Mucosa of rectum (tissue), 2 donors: Measurements from ENCODE around the gene IL1A.
"Not testable (repeated sequence)": the region's sequence is repeated elsewhere in the genome, so short reads cannot be mapped to it uniquely, and the experiment has no call there.

Experiments used
- H3K27ac ChIP-seq, 2 donors: one replicate each; pipeline ENCODE4 v1.7.0; 2013; ENCODE audit warnings: inconsistent platforms in 2 of 2, low read depth in 2 of 2, low read length in 2 of 2
- H3K27me3 ChIP-seq, 2 donors: one replicate each; pipeline ENCODE4 v1.7.0; 2013; ENCODE audit warnings: low read length in 2 of 2; ENCODE audit not compliant: control insufficient read depth in 2 of 2, insufficient read depth in 2 of 2
- H3K36me3 ChIP-seq, 2 donors: one replicate each; pipeline ENCODE4 v1.7.0; 2013; ENCODE audit warnings: low read length in 2 of 2; ENCODE audit not compliant: control insufficient read depth in 2 of 2, insufficient read depth in 2 of 2
- H3K4me1 ChIP-seq, 2 donors: one replicate each; pipeline ENCODE4 v1.7.0; 2013; ENCODE audit warnings: low read length in 2 of 2, mild to moderate bottlenecking in 1 of 2; ENCODE audit not compliant: control insufficient read depth in 2 of 2, insufficient read depth in 2 of 2
- H3K4me3 ChIP-seq, 2 donors: one replicate each; pipeline ENCODE4 v1.7.0; 2013; ENCODE audit warnings: low read length in 2 of 2
- H3K9ac ChIP-seq, 2 donors: one replicate each; pipeline ENCODE4 v1.7.0; 2013; ENCODE audit warnings: low read length in 2 of 2, low read depth in 1 of 2, mild to moderate bottlenecking in 1 of 2
- H3K9me3 ChIP-seq, 2 donors: one replicate each; pipeline ENCODE4 v1.7.0; 2013; ENCODE audit warnings: low read length in 2 of 2; ENCODE audit not compliant: control insufficient read depth in 2 of 2
- donor health status: healthy.
- donor health status: Normal muscosa, but diverticular disease.

IL1A gene, protein sequence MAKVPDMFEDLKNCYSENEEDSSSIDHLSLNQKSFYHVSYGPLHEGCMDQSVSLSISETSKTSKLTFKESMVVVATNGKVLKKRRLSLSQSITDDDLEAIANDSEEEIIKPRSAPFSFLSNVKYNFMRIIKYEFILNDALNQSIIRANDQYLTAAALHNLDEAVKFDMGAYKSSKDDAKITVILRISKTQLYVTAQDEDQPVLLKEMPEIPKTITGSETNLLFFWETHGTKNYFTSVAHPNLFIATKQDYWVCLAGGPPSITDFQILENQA

DNA sequence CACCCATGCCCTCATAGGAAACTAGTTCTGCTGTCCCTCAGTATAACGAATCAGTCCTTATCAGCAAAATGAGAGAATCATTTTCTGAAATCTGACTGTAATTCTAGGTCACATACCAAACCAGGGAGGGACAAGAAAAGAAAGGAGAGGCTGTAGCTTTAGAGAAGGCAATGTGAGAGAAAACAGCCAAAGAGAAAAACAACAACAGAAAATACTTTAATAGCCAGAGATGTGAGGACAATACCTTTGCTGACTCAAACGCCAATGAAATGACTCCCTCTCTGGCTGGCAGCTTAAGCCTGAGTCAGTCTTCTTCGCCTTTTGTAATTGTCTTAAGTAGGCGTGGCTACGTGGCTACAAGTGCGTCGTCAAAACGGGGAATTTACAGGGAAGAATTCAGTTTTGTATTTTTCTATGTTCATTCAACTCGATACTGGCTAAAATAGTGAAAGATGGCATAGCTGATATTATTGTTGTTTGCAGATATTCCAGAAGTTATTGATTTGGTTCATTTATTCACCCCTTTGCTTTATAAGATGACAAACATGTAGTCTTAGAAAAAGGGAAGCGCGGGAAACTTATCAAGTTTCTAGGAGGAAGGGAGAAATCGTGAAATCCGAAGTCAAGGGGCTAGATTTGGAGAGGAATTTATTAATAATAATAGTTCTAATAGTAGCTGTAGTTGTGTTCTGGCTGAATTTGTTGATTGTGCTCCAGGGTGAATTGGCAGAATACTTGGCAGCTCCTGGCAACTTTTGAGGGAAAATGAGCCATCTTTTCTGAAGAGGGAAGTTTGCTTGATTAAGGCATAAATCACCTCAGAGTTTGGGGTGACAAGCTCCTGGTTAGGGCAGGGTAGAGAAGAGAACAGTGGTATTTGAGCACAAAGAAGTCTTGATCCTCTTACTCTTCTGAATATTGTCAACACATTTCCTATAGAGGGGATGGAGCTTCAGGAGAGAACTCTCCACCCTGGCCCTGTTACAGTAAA is at the start of gene IL1A:
Gene IL1A, minus strand, starts transcription at position 295 of the 991 bp plus-strand sequence. CDS start 723 bp downstream, outside the sequence.
- H3K9me3 ChIP-seq = no peaks in the 10 kb centered on the region
- no peaks in the 10 kb centered on the region for H3K36me3 ChIP-seq
- no peak within 1 kb of the TSS for H3K27ac ChIP-seq
- H3K27me3 ChIP-seq = no peaks in the 10 kb centered on the region
- H3K9ac ChIP-seq = no peak within 1 kb of the TSS
- H3K4me1 ChIP-seq = no peaks in the 10 kb centered on the region
- peak within 1 kb of the TSS in 1 of 2 donors; percentile 21 for H3K4me3 ChIP-seq

- Histone ChIP-seq H3K27me3 (no peaks in the 10 kb centered on the region), H3K4me3 (peak overlapping the region in 1 of 2 donors; percentile 9), H3K27ac (peak overlapping the region in 1 of 2 donors; percentile 56), H3K4me1 (peaks cover 23% of the 10 kb centered on the region in 2 donors), H3K9ac (no peak overlapping the region), H3K9me3 (no peaks in the 10 kb centered on the region), H3K36me3 (no peaks in the 10 kb centered on the region)
Measured at GRCh38 chr2:112833976-112834375, 49.7 kb upstream of the IL1A start.

DNA sequence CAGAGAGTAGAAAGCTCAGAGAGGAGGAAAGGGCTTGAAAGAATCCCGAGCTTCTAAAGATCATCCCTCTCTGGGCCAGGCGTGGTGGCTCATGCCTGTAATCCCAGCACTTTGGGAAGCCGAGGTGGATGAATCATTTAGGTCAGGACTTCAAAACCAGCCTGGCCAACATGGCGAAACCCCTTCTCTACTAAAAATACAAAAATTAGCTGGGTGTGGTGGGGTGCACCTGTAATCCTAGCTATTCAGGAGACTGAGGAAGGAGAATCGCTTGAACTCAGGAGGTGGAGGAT is 49.3 kb upstream of the IL1A start:
- H3K27ac ChIP-seq, H3K4me3 ChIP-seq, H3K36me3 ChIP-seq, H3K9me3 ChIP-seq, H3K9ac ChIP-seq, H3K27me3 ChIP-seq: not testable (repeated sequence)
- peaks cover 23% of the 10 kb centered on the region in 2 donors for H3K4me1 ChIP-seq

GRCh38 chr2:112832841-112833638 is 48.7 kb upstream of the IL1A start:
- H3K9me3 ChIP-seq = no peaks in the 10 kb centered on the region
- no peaks in the 10 kb centered on the region for H3K36me3 ChIP-seq
- H3K27me3 ChIP-seq = no peaks in the 10 kb centered on the region
- H3K4me1 ChIP-seq = peaks cover 23% of the 10 kb centered on the region in 2 donors
- no peak overlapping the region for H3K9ac ChIP-seq
- H3K27ac ChIP-seq = no peak overlapping the region
- H3K4me3 ChIP-seq = no peak overlapping the region

DNA sequence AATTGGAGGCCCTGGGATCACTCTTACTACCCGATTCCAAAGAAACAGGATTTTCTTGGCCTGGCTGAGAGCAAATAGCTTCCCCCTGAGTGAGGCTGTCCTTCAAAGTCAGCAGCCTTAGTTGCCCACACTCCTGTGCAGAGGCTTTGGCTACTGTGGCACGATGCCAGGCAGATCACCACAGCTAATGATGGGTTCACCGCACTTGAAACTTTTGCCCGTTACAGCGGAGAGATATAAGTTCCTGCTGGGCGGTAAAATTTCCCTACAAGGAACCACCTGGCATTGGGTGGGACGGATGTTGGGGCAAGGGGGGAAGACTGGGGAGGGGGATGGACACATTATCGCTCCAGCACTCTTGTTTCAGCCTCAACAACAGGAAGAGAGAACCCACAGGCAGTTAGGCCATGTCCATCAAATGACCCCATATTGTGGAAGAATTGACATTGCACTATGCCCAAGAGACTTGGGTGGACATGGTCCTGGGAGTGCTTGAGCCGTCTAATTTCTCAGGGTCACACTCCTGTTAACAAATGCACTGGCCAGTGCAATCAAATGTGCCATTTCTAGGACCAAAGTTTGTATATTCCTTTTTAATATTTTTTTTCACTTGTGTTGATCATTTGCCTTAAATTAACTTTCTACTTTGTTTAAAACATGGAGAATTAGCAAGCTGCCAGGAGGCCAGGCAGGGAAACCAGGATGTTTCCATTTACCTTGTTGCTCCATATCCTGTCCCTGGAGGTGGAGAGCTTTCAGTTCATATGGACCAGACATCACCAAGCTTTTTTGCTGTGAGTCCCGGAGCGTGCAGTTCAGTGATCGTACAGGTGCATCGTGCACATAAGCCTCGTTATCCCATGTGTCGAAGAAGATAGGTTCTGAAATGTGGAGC is 47.9 kb upstream of the IL1A start:
- Histone ChIP-seq H3K9ac (no peak overlapping the region), H3K9me3 (no peaks in the 10 kb centered on the region), H3K27ac (no peak overlapping the region), H3K27me3 (no peaks in the 10 kb centered on the region), H3K4me1 (peaks cover 22 to 23% of the 10 kb centered on the region in 2 donors), H3K4me3 (no peak overlapping the region), H3K36me3 (no peaks in the 10 kb centered on the region)

DNA sequence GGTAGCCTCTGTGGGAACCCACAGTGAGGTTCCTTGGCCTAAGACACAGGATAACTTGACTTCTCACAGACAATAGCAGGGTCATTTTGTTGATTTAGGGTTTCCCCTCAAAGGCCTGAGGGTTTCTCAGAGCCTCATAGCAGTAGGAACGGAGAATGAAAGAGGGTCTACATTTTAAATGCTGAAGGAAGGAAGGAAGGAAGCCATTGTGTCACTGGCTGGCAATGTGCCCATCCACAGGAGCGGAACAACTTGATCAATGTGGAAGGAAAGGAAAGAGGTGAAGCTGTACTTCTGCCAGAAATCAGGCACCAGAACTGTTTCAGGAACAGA is 47.2 kb upstream of the IL1A start:
- H3K4me3 ChIP-seq = no peak overlapping the region
- peaks cover 17 to 18% of the 10 kb centered on the region in 2 donors for H3K4me1 ChIP-seq
- no peaks in the 10 kb centered on the region for H3K9me3 ChIP-seq
- H3K27me3 ChIP-seq = no peaks in the 10 kb centered on the region
- H3K36me3 ChIP-seq = no peaks in the 10 kb centered on the region
- no peak overlapping the region for H3K27ac ChIP-seq
- no peak overlapping the region for H3K9ac ChIP-seq

GRCh38 chr2:112830682-112831512 is 46.6 kb upstream of the IL1A start:
- no peak overlapping the region for H3K4me3 ChIP-seq
- H3K4me1 ChIP-seq = peaks cover 14% of the 10 kb centered on the region in 2 donors
- H3K9me3 ChIP-seq = no peaks in the 10 kb centered on the region
- no peaks in the 10 kb centered on the region for H3K36me3 ChIP-seq
- H3K27ac ChIP-seq = no peak overlapping the region
- no peak overlapping the region for H3K9ac ChIP-seq
- no peaks in the 10 kb centered on the region for H3K27me3 ChIP-seq

- no peak overlapping the region for H3K9ac ChIP-seq
- H3K27me3 ChIP-seq = no peaks in the 10 kb centered on the region
- peaks cover 10 to 11% of the 10 kb centered on the region in 2 donors for H3K4me1 ChIP-seq
- no peak overlapping the region for H3K27ac ChIP-seq
- no peaks in the 10 kb centered on the region for H3K36me3 ChIP-seq
- H3K9me3 ChIP-seq = no peaks in the 10 kb centered on the region
- no peak overlapping the region for H3K4me3 ChIP-seq
Measured at GRCh38 chr2:112829961-112830681, 45.8 kb upstream of the IL1A start.
